Measurements from ENCODE around the gene RNF166.

Gene RNF166, protein sequence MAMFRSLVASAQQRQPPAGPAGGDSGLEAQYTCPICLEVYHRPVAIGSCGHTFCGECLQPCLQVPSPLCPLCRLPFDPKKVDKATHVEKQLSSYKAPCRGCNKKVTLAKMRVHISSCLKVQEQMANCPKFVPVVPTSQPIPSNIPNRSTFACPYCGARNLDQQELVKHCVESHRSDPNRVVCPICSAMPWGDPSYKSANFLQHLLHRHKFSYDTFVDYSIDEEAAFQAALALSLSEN

DNA sequence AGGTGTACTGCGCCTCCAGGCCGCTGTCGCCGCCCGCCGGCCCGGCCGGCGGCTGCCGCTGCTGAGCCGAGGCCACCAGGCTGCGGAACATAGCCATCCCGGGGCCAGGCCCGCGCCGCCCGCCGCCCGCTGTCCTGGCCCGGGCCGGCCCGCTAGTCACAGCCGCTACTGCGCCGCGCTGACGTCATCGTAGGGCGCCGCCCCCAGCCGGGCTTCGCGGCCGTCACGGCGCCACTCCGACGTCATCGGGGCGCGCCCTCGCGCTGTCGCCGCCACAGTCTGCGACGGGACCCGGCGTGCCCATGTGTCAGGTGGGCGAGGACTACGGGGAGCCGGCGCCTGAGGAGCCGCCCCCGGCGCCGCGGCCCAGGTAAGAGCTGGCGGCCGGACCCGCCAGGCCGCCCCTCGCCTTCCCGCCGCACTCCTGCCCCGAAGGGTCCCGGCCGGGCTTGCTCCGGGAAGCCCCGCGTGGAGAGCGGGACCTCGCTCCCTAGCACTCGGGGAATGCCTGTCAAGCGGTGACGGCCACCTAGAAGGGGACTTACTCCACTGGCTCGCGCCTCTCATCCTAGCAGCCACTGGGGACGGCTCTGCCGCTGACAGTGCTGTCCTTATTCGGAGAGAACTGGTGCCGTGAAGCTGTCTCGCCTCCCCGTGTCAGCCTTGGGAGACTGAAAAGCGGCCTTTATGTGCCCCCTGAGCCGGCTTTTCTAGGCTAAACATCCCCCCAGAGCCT lies at the start of gene RNF166, which contains the start of gene CTU2:
Gene RNF166, minus strand, starts transcription at position 180 of the 736 bp plus-strand sequence. Its CDS starts 83 bp downstream, at position 97.
Gene CTU2, plus strand, starts transcription at position 275 of the 736 bp plus-strand sequence. Its CDS starts 28 bp downstream, at position 303.
- Mint-ChIP-seq H3K4me3 (peak within 1 kb of the TSS; percentile 93), H3K27me3 (no peaks in the 10 kb centered on the region), H3K36me3 (ENCODE audit: low read depth) (peaks cover 48% of the 10 kb centered on the region), H3K27ac (peak within 1 kb of the TSS; percentile 89), H3K4me1 (ENCODE audit: low read depth) (peaks cover 66% of the 10 kb centered on the region), H3K9me3 (no peaks in the 10 kb centered on the region)
- intact Hi-C loops (cut with micrococcal nuclease) = loop anchor here (2.0 to 10.0 kb wide), 2 partner anchors 56 to 112 kb away; partner anchors contain the start of gene CYBA

DNA sequence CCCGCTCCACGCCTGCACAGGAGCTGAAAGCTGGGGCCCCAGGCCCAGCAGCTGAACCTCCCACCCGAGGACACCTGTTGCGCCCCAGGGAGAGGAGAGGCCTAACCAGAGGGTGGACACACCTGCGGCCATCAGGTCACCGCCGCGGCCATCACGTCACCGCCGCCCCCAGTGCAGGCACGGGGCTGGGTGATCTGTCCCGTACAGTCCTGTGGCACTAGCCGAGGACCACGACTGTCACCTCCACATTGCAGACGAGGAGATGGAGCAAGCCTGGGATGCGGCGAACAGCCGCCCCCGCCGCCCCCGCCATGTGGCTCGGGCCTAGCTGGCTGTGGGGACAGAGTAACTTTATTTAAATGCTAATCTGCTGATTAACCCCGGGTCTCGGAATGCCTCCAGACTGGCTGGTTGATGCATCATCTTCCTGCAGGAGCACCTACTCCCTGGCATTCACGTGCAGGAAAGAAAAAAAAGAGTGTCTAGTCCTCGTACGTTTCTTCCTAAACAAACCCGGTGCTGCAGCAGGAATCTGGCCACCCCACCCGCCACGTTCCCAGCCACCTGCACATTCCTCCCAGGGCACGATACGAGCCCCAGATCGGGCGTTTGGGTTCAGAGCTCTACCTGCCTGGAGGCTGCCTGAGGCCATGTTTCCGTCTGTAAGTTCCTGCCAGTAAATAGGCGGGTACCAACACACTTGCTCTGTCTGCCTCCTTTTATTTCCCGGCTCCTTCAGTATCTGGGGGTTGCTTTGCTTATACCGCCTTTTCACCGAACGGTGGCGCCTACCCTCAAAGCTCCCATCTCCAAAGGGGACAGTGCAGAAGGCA lies 48.9 kb upstream of the RNF166 start:
- Mint-ChIP-seq H3K27me3 (no peaks in the 10 kb centered on the region), H3K4me1 (ENCODE audit: low read depth) (peaks cover 60% of the 10 kb centered on the region), H3K4me3 (no peak overlapping the region), H3K36me3 (ENCODE audit: low read depth) (peaks cover 88% of the 10 kb centered on the region), H3K27ac (no peak overlapping the region), H3K9me3 (no peaks in the 10 kb centered on the region)
- intact Hi-C loops (cut with micrococcal nuclease) = no loop called here

DNA sequence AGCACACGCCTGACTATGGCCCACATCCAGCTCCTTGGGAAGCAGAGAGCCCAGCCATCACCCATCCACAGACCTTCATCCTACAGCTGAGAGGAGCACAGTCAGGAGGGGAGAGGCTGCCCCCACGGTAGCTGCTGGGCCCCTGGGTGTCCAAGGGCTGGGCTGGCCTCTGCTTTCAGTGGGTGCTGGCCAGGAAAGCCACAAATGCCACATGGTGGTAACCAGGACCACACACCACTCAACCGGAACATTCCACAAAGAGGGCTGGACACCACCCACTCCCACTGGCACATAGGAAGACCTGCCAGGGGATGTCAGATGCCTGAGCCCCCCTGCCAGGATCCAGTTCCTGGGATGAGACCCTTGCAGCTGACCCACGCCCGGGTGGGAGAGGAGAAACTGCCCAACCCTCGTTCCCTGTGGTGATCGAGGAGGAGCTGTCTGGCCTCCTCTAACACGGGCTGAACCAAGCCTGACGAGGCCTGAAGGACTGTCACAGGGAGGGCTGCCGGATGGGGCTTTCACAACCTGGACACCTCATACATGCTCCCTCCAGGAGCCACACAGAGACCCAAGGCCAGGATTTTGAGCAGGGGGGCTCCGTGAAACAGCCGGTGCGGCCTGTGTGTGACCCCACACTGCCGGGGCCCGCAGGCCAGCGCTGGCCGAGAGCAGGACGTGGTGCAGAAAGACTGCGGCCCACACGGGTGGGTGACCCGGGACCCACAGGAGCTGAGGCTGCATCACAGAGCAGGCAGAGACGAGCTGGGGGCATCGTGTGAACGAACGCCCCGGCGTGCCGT lies 48.1 kb upstream of the RNF166 start:
- Mint-ChIP-seq H3K27me3 (no peaks in the 10 kb centered on the region), H3K9me3 (no peaks in the 10 kb centered on the region), H3K27ac (peak overlapping the region; percentile 29), H3K4me3 (no peak overlapping the region), H3K4me1 (ENCODE audit: low read depth) (peaks cover 52% of the 10 kb centered on the region), H3K36me3 (ENCODE audit: low read depth) (peaks cover 90% of the 10 kb centered on the region)
- intact Hi-C loops (cut with micrococcal nuclease) = no loop called here

DNA sequence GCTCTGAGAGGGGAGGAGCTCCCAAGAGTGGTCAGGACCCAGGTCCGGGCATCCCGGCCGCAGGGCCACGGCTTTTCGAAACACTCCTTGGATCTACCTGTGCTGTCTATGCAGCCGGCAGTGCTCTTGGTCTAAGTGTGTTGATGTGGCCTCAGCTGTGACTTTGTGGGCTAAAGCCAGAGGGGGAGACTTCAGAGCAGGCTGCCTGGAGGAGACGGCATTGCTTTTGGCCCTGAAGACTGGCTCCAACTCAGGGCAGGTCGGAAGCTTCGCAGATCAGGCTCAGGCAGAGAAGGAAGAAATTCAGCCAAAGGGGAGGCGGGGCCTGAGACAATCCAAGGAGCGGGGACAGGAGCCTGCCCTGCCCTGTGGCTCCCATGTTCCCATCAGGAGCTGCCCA lies 47.4 kb upstream of the RNF166 start:
- no peaks in the 10 kb centered on the region for H3K9me3 Mint-ChIP-seq
- intact Hi-C loops (cut with micrococcal nuclease) = no loop called here
- H3K27ac Mint-ChIP-seq = peak overlapping the region; percentile 29
- no peak overlapping the region for H3K4me3 Mint-ChIP-seq
- peaks cover 44% of the 10 kb centered on the region for H3K4me1 Mint-ChIP-seq (ENCODE audit: low read depth)
- H3K27me3 Mint-ChIP-seq = no peaks in the 10 kb centered on the region
- H3K36me3 Mint-ChIP-seq (ENCODE audit: low read depth) = peaks cover 90% of the 10 kb centered on the region

DNA sequence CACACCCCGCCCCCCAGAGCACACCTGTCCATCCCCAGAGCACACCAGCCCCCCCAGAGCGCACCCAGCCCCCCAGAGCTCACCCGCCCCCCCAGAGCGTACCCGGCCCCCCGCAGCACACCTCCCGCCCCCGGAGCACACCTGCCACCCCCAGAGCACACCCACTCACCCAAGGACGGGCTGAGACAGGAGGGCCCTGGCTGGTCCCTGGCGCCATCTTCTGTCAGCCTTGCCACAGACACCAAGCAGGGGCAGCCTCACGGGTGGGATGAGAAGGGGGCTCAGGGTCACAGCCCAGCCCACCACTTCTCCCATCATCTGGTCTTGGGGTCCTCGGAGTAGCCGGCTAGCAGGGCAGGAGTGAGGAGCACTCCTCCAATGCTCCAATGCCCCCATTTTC lies 47.0 kb upstream of the RNF166 start:
- intact Hi-C loops (cut with micrococcal nuclease) = no loop called here
- peaks cover 90% of the 10 kb centered on the region for H3K36me3 Mint-ChIP-seq (ENCODE audit: low read depth)
- H3K27me3 Mint-ChIP-seq = no peaks in the 10 kb centered on the region
- H3K4me3 Mint-ChIP-seq = no peak overlapping the region
- H3K27ac Mint-ChIP-seq = peak overlapping the region; percentile 29
- peaks cover 42% of the 10 kb centered on the region for H3K4me1 Mint-ChIP-seq (ENCODE audit: low read depth)
- H3K9me3 Mint-ChIP-seq = no peaks in the 10 kb centered on the region

DNA sequence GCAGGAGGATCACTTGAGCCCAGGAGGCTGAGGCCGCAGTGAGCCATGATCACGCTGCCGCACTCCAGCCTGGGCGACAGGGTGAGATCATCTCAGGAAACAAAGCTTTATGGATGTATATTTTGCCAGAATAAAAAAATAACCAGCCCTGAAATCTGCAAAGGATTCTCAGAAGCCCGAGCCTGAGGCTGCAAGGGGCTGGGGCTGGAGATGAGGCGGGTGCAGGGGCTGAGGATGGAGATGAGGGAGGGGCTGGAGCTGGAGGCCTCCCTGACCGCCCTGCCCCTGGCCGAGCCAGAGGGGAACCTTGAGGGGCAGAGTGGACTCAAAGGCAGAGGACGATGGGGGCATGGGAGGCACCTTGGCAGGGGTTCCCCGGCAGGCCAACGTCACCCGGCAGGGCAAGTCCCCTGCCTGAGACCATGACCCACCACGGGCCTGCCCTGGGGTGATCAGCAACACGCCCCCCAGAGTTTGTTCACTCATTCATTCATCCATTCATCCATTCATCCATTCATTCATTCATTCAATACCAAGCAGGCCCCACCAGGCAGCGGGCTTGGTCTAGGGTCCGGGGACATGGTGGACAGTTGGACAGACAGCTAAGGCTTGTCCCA lies 46.3 kb upstream of the RNF166 start:
- Mint-ChIP-seq H3K36me3 (ENCODE audit: low read depth) (peaks cover 94% of the 10 kb centered on the region), H3K4me1 (ENCODE audit: low read depth) (peaks cover 42% of the 10 kb centered on the region), H3K27ac (no peak overlapping the region), H3K4me3 (no peak overlapping the region), H3K27me3 (no peaks in the 10 kb centered on the region), H3K9me3 (no peaks in the 10 kb centered on the region)
- intact Hi-C loops (cut with micrococcal nuclease) = no loop called here

DNA sequence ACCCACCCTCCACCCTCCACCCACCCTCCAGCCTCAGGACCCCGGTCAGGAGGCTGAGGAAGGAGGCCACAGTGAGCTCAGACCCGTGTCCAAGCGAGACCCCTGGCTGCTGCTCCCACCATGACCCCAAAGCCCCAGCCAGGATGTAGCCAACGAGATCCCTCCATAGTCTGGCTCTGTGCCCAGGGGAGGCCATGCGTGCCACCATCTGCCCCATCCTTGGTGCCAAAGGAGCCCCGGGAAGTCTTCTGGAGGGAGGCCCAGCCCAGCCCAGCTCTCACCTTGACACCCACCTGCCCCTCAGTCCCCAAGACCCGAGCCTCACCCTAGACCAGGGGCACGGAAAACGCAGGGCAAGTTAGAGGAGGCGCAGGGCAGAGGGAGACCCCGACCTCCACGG lies 44.6 kb upstream of the RNF166 start:
- Mint-ChIP-seq H3K36me3 (ENCODE audit: low read depth) (peaks cover 97% of the 10 kb centered on the region), H3K27me3 (no peaks in the 10 kb centered on the region), H3K4me1 (ENCODE audit: low read depth) (peaks cover 46% of the 10 kb centered on the region), H3K9me3 (no peaks in the 10 kb centered on the region), H3K4me3 (no peak overlapping the region), H3K27ac (no peak overlapping the region)
- intact Hi-C loops (cut with micrococcal nuclease) = no loop called here

DNA sequence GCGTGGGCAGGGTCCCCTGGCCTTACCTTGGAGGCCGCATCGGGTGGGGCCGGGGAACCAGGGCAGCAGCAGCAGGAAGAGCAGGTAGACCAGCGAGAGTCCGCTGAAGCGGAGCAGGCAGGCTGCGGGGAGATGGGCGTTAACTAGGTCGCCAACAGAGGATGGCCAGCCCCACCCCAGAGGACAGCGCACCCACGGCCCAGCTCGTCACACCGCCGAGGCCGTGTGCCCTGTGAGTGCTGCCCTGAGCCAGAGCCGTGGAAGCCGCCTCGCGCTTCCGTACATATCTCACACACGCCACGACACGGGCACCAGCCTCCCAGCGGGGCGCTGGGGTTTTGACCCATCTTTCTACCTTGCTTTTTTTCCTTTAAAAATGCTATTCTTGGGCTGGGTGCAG lies 43.1 kb upstream of the RNF166 start:
- Mint-ChIP-seq H3K4me3 (no peak overlapping the region), H3K27ac (no peak overlapping the region), H3K9me3 (no peaks in the 10 kb centered on the region), H3K4me1 (ENCODE audit: low read depth) (peaks cover 50% of the 10 kb centered on the region), H3K36me3 (ENCODE audit: low read depth) (peaks cover 95% of the 10 kb centered on the region), H3K27me3 (no peaks in the 10 kb centered on the region)
- intact Hi-C loops (cut with micrococcal nuclease) = no loop called here

DNA sequence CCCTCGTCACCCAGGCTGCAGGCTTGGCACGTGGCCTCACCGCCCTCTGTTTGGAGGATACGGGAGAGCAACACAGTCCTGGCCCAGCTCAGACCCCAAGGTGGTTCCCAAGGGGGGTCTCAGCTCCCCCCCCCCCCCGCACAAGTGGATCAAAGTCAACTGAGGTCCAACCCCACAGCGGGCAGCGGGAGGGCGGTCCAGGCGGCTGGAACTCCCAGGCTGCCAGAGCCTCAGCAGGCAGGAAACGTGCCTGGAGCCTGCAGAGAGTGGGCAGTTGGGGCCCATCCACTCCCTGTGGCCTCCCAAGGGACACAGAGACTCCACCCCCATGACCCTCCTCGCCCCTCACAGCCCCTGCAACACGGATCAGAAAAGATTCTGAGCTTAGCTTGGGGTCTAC lies 42.2 kb upstream of the RNF166 start:
- Mint-ChIP-seq H3K4me1 (ENCODE audit: low read depth) (peaks cover 49% of the 10 kb centered on the region), H3K27me3 (no peaks in the 10 kb centered on the region), H3K4me3 (no peak overlapping the region), H3K36me3 (ENCODE audit: low read depth) (peaks cover 94% of the 10 kb centered on the region), H3K9me3 (no peaks in the 10 kb centered on the region), H3K27ac (no peak overlapping the region)
- intact Hi-C loops (cut with micrococcal nuclease) = no loop called here

DNA sequence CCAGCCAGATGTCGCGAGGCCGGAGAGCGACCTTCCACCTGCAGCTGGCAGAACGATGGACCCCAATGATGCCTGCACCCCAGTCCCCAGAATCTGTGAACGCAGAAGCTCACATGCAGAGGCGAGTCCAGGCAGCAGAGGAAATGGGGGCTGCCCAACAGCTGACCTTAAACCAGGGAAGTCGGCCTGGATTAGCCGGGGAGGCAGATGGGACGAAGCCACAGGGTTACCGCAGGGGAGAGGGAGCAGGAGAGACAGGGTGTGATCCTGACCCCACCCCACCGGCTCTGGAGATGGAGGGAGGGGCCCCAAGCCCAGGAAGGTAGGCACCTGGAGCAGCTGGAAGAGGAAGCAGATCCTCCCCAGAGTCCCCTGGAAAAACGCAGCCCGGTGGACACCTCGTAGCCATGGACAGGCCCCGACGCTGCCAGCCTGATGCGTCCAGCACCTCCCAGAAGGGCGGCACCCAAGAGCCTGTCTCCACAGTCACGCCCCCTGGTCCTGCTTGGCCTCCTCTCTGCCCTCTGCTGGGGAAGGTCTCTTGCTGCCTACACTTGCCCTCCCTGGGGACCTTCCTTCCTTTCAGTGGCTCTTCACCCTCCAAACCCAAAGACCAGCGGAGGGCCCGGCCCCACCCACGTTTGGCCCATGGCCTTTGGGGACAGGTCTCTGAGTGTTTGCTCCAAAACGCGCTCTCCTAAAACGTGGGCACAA lies 41.5 kb upstream of the RNF166 start:
- Mint-ChIP-seq H3K36me3 (ENCODE audit: low read depth) (peaks cover 94% of the 10 kb centered on the region), H3K4me3 (no peak overlapping the region), H3K9me3 (no peaks in the 10 kb centered on the region), H3K4me1 (ENCODE audit: low read depth) (peaks cover 49% of the 10 kb centered on the region), H3K27ac (no peak overlapping the region), H3K27me3 (no peaks in the 10 kb centered on the region)
- intact Hi-C loops (cut with micrococcal nuclease) = no loop called here

DNA sequence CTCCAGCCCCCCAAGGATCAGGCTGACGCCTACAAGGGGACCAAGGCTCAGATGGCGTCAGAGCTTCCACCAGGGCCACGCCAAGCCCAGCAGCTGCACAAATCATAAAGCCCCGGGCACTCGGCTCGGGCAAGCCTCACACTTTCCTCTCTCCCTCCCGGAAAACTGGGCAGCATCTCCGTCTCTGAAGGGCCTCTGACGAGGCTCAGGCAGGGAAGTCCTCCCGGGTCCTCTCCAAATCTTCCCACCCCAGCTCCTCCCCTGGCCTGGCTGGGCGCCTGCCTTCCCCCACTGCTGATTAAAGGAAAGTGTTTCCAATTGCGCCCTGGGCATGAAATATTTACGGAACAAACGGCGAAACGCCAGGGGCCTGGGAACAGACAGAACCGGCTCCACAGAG lies 40.3 kb upstream of the RNF166 start:
- peaks cover 49% of the 10 kb centered on the region for H3K4me1 Mint-ChIP-seq (ENCODE audit: low read depth)

DNA sequence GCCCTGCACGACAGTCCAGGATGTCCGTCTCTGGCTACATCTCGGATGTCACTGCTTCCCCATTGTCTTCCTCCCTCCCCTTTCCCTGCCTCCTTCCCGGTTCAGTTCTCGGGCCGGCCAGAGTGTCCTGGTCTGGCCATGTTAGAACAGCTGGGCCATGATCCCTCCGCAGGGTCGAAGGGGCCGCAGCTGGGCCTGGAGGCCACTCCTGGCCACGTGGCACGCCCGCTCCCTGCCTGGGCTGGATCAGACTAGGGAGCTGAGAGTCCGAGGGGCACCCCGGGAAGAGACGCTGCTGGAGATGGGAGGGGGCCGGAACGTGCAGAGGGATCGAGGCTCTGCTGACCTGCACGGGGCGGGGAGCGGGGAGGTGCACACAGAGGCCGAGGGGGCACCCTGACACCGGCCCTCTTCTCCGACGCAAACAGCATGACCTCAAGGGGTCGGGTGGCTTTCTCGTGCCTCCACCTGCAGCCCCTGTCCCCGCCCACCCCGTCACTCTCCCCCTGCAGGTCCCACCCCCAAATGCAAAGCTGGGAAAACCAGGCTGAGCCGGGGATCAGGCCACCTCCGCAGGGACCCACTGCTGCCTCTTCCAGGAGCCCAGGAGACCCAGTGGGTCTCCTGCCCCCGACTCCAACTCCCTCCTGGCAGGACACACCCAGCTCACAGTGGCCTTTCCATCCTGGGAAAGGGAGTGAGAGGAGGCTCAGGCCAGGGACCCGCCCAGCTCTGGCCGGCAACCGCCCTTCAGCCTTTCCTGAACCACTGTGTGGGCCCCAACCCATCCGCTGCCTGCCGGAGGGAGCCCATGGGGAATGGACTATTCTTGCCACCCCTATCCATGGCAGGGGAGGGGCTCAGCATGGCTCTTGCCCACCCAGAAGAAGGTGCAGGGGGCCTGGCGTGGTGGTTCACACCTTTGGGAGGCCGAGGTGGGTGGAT lies 38.6 kb upstream of the RNF166 start:
- Mint-ChIP-seq H3K9me3 (no peaks in the 10 kb centered on the region), H3K4me1 (ENCODE audit: low read depth) (peaks cover 44% of the 10 kb centered on the region), H3K36me3 (ENCODE audit: low read depth) (peaks cover 94% of the 10 kb centered on the region), H3K27ac (no peak overlapping the region), H3K27me3 (no peaks in the 10 kb centered on the region), H3K4me3 (no peak overlapping the region)
- intact Hi-C loops (cut with micrococcal nuclease) = no loop called here

More for the DNA sequence above, 40.3 kb upstream of the RNF166 start:
- Mint-ChIP-seq H3K36me3 (ENCODE audit: low read depth) (peaks cover 94% of the 10 kb centered on the region), H3K27ac (no peak overlapping the region), H3K4me3 (no peak overlapping the region), H3K27me3 (no peaks in the 10 kb centered on the region), H3K9me3 (no peaks in the 10 kb centered on the region)
- intact Hi-C loops (cut with micrococcal nuclease) = no loop called here
